HFFc6 (cell line): ENCODE measurements around the gene NUP93. TPM values are rescaled to one million over a fixed set of nuclear protein-coding genes. Genes with fewer than 3 reads are reported as not detected.

Experiments
- DNase-seq: peaks from one replicate; pipeline ENCODE4 v3.0.0-alpha.2; 2018
- H3K27ac Mint-ChIP-seq: 2 replicates; pipeline ENCODE4 v1.8.0; 2020; ENCODE audit warnings: mild to moderate bottlenecking, mixed read lengths
- H3K27me3 Mint-ChIP-seq: 2 replicates; pipeline ENCODE4 v1.8.0; 2021; ENCODE audit warnings: mild to moderate bottlenecking, moderate library complexity, mixed read lengths; ENCODE audit not compliant: insufficient read depth
- H3K36me3 Mint-ChIP-seq: 2 replicates; pipeline ENCODE4 v1.8.0; 2021; ENCODE audit warnings: low read depth, mixed read lengths
- H3K4me1 Mint-ChIP-seq: 2 replicates; pipeline ENCODE4 v1.8.0; 2020; ENCODE audit warnings: low read depth, mixed read lengths
- H3K4me3 Mint-ChIP-seq: 2 replicates; pipeline ENCODE4 v1.8.0; 2020; ENCODE audit warnings: mild to moderate bottlenecking, moderate library complexity, mixed read lengths
- H3K9me3 Mint-ChIP-seq: 2 replicates; pipeline ENCODE4 v1.8.0; 2020; ENCODE audit warnings: mild to moderate bottlenecking, mixed read lengths
- CTCF ChIP-seq: fragments of 200-600 bp; sonication (generic); IDR thresholded peaks from 2 replicates; pipeline ENCODE4 v1.5.0; 2021; ENCODE audit warnings: antibody characterized with exemption, mild to moderate bottlenecking
- total RNA-seq, 6 experiments: library from RNA; stranded (reverse); fragmentation: NEBNext Ultra II Directional; extraction: Animal tissue kit (Norgen Biotek cat#: 25700); gene quantifications; 2 replicates in 1 of 6; 3 replicates in 5 of 6; pipeline ENCODE4 v1.2.3, GENCODE V29; 2021

The NUP93 gene
- total RNA-seq, 6 experiments from 2014 or later: 58.6 to 84.0 (median 78.8) TPM

GRCh38 chr16:56753410-56753809 is 23.5 kb downstream of the NUP93 start:
- no peak for TF ChIP-seq CTCF
- Mint-ChIP-seq H3K9me3 (peaks cover 11% of the 10 kb centered on the region; the same call in 1 of the 2 replicates), H3K27ac (peak overlapping the region; percentile 63), H3K27me3 (peaks cover 3% of the 10 kb centered on the region; the same call in 1 of the 2 replicates), H3K4me3 (peak overlapping the region; percentile 27; the same call in 1 of the 2 replicates), H3K36me3 (peaks cover 35% of the 10 kb centered on the region), H3K4me1 (peaks cover 43% of the 10 kb centered on the region)
- peak; percentile 67 for DNase-seq

- TF ChIP-seq CTCF: no peak
- Mint-ChIP-seq H3K9me3 (peaks cover 11% of the 10 kb centered on the region; the same call in 1 of the 2 replicates), H3K27ac (no peak overlapping the region), H3K27me3 (no peaks in the 10 kb centered on the region), H3K4me3 (no peak overlapping the region), H3K4me1 (peaks cover 26% of the 10 kb centered on the region), H3K36me3 (peaks cover 31% of the 10 kb centered on the region)
- DNase-seq: no peak
Measured at GRCh38 chr16:56755038-56755437, 25.1 kb downstream of the NUP93 start.

- Mint-ChIP-seq H3K9me3 (peaks cover 11% of the 10 kb centered on the region; the same call in 1 of the 2 replicates), H3K36me3 (peaks cover 34% of the 10 kb centered on the region), H3K27ac (no peak overlapping the region), H3K4me1 (peaks cover 8% of the 10 kb centered on the region), H3K4me3 (no peak overlapping the region), H3K27me3 (no peaks in the 10 kb centered on the region; the same call in 1 of the 2 replicates)
- no peak for DNase-seq
- TF ChIP-seq CTCF: no peak
Measured at GRCh38 chr16:56758432-56758831, 28.5 kb downstream of the NUP93 start.

- H3K36me3 Mint-ChIP-seq: peaks cover 29% of the 10 kb centered on the region
Measured at GRCh38 chr16:56758930-56759329, 29.0 kb downstream of the NUP93 start.

GRCh38 chr16:56763291-56763916 is 33.5 kb downstream of the NUP93 start:
- Mint-ChIP-seq H3K4me3 (no peak overlapping the region), H3K36me3 (peaks cover 14% of the 10 kb centered on the region; the same call in 1 of the 2 replicates), H3K27me3 (no peaks in the 10 kb centered on the region; the same call in 1 of the 2 replicates), H3K27ac (no peak overlapping the region), H3K4me1 (no peaks in the 10 kb centered on the region), H3K9me3 (no peaks in the 10 kb centered on the region)
- no peak for TF ChIP-seq CTCF
- DNase-seq: no peak

More at GRCh38 chr16:56758930-56759329, 29.0 kb downstream of the NUP93 start:
- DNase-seq: no peak
- TF ChIP-seq CTCF: no peak
- H3K4me3 Mint-ChIP-seq: no peak overlapping the region
- H3K9me3 Mint-ChIP-seq: peaks cover 7% of the 10 kb centered on the region; the same call in 1 of the 2 replicates
- peaks cover 3% of the 10 kb centered on the region for H3K4me1 Mint-ChIP-seq
- no peaks in the 10 kb centered on the region; the same call in 1 of the 2 replicates for H3K27me3 Mint-ChIP-seq
- H3K27ac Mint-ChIP-seq: no peak overlapping the region
